Skeletal muscle cell (primary cell): ENCODE results near the gene CCDC142.
A peak's percentile ranks its signal among the peaks of the same experiment; 100 is the strongest.
"Not testable (repeated sequence)": the region's sequence is repeated elsewhere in the genome, so short reads cannot be mapped to it uniquely, and the experiment has no call there.

Experiments used
- DNase-seq: peaks from one replicate; pipeline ENCODE4 v3.0.0-alpha.2; 2010; ENCODE audit warnings: low read depth
- H3K4me3 ChIP-seq: 2 replicates; pipeline ENCODE4 v1.5.1; 2011; ENCODE audit warnings: low read depth, mild to moderate bottlenecking, control low read depth, low read length, moderate library complexity

CCDC142 gene

GRCh38 chr2:74499940-74500577, 17.3 kb upstream of the CCDC142 start:
- no peak for DNase-seq
- H3K4me3 ChIP-seq = peak overlapping the region; percentile 41

GRCh38 chr2:74499267-74499939, 16.6 kb upstream of the CCDC142 start, which contains the start of gene LBX2:
TSS of gene LBX2 (minus strand) at chr2:74499603. CDS start at chr2:74499537, 66 bp downstream.
- DNase-seq = no peak
- peak within 1 kb of the TSS; percentile 41 for H3K4me3 ChIP-seq

GRCh38 chr2:74498500-74499266, 15.9 kb upstream of the CCDC142 start:
- peak overlapping the region; percentile 41 for H3K4me3 ChIP-seq
- no peak for DNase-seq

GRCh38 chr2:74497777-74498499, 15.1 kb upstream of the CCDC142 start:
- DNase-seq = no peak
- H3K4me3 ChIP-seq = peak overlapping the region; percentile 41

- H3K4me3 ChIP-seq = no peak overlapping the region
- DNase-seq = no peak
Measured at GRCh38 chr2:74496997-74497776, 14.4 kb upstream of the CCDC142 start.

- no peak overlapping the region for H3K4me3 ChIP-seq
Measured at GRCh38 chr2:74495440-74495839, 12.6 kb upstream of the CCDC142 start.

GRCh38 chr2:74493546-74493945, 10.7 kb upstream of the CCDC142 start:
- no peak for DNase-seq
- H3K4me3 ChIP-seq = no peak overlapping the region

More at GRCh38 chr2:74495440-74495839, 12.6 kb upstream of the CCDC142 start:
- no peak for DNase-seq

- no peak overlapping the region for H3K4me3 ChIP-seq
- DNase-seq = no peak
Measured at GRCh38 chr2:74491648-74492544, 9.1 kb upstream of the CCDC142 start.

- no peak for DNase-seq
- H3K4me3 ChIP-seq = no peak overlapping the region
Measured at GRCh38 chr2:74489906-74490305, 7.1 kb upstream of the CCDC142 start.

GRCh38 chr2:74488643-74489481, 6.1 kb upstream of the CCDC142 start:
- DNase-seq = no peak
- H3K4me3 ChIP-seq = no peak overlapping the region

GRCh38 chr2:74486141-74486540, 3.3 kb upstream of the CCDC142 start:
- DNase-seq = no peak
- no peak overlapping the region for H3K4me3 ChIP-seq

- not testable (repeated sequence) for DNase-seq
- H3K4me3 ChIP-seq = peak overlapping the region; percentile 90
Measured at GRCh38 chr2:74483675-74484164, 922 bp upstream of the CCDC142 start.

- peak overlapping the region; percentile 90 for H3K4me3 ChIP-seq
- DNase-seq = no peak
Measured at GRCh38 chr2:74481961-74482800, 617 bp downstream of the CCDC142 start.

- peak overlapping the region; percentile 90 for H3K4me3 ChIP-seq
Measured at GRCh38 chr2:74481431-74481830, 1.4 kb downstream of the CCDC142 start.

GRCh38 chr2:74474899-74475298, 7.9 kb downstream of the CCDC142 start:
- DNase-seq = no peak
- H3K4me3 ChIP-seq = no peak overlapping the region

More at GRCh38 chr2:74481431-74481830, 1.4 kb downstream of the CCDC142 start:
- no peak for DNase-seq

- no peak for DNase-seq
Measured at GRCh38 chr2:74474481-74474880, 8.3 kb downstream of the CCDC142 start.

More at GRCh38 chr2:74474481-74474880, 8.3 kb downstream of the CCDC142 start:
- no peak overlapping the region for H3K4me3 ChIP-seq
